ENCODE data around the gene DNHD1. TPM values are rescaled to one million over a fixed set of nuclear protein-coding genes. Genes with fewer than 3 reads are reported as not detected.

The DNHD1 gene
- total and polyA plus RNA-seq, 9 of the 15 experiments (the other 6 are each of a cell fraction or from before 2014, with no cell fraction given): 0.82 to 9.7 (median 3.8) TPM

DNA sequence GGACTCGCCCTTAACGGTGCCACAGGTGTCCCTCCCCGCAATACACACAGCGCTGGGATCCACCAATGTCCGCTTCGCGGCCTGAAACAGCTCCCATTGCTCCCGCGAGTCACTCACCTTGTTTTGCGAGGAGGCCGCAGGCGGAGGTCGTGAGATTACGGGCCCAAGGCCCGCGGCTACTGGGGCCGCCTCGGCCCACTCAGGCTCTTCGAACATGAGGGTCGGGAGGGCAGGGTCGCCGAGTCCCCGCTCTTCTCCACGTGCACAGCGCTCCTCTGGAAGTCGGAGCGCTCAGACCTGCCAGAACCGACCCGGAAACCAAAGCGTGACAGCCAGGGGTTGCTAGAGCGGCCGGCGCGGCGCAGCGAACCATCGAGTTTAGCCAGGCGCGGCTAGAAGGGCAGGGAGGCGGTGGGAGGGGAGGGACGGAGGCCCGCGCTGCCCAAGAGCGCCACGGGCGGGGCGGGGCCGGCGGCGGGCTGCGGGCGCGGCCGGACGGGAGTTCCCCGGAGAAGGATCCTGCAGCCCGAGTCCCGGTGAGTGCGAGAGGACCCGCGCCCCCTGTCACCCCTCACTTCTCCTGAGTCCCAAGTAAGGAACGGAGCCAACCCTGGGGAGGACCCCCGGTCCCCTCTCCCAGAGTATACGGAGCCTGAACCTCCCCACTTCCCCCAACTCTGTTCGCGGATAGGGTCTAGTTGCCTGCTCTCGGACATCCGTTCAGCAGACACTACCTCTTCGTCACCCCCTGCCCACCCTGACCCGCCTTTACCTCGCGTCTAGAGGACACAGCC, 106.4 kb downstream of the DNHD1 start, which contains the start of the genes ILK and RRP8 (continued):
- TF ChIP-seq PKNOX1 (IDR thresholded peaks at IDR 0.05): peak; percentile 56
- TF ChIP-seq ZFP30 (CRISPR knock-in tag; IDR thresholded peaks at IDR 0.05; ENCODE audit: borderline replicate concordance): no peak
- TF ChIP-seq, protein P1, sequence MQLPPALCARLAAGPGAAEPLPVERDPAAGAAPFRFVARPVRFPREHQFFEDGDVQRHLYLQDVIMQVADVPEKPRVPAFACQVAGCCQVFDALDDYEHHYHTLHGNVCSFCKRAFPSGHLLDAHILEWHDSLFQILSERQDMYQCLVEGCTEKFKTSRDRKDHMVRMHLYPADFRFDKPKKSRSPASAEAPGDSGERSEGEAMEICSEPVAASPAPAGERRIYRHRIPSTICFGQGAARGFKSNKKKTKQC (CRISPR knock-in tag; IDR thresholded peaks at IDR 0.05): peak; percentile 46
- TF ChIP-seq HNRNPK (IDR thresholded peaks at IDR 0.05; ENCODE audit: low read depth, low read length, poor library complexity, severe bottlenecking): no peak
- TF ChIP-seq POLR2G (IDR thresholded peaks at IDR 0.05; ENCODE audit: low read depth, low read length): peak; percentile 90
- no peak for TF ChIP-seq ZNF717 (CRISPR knock-in tag; IDR thresholded peaks at IDR 0.05)
- 0 out of 2 replicates have a peak, but pooled peaks have one; percentile 27 for TF ChIP-seq FOXJ2 (tag; IDR thresholded peaks at IDR 0.05)
- TF ChIP-seq ETV5 (CRISPR knock-in tag; IDR thresholded peaks at IDR 0.05; ENCODE audit: low read depth): peak; percentile 81; the same call in 1 of the 2 replicates
- TF ChIP-seq CBFB (CRISPR knock-in tag; IDR thresholded peaks at IDR 0.05): 0 out of 2 replicates have a peak, but pooled peaks have one; percentile 22
- TF ChIP-seq, protein P2, sequence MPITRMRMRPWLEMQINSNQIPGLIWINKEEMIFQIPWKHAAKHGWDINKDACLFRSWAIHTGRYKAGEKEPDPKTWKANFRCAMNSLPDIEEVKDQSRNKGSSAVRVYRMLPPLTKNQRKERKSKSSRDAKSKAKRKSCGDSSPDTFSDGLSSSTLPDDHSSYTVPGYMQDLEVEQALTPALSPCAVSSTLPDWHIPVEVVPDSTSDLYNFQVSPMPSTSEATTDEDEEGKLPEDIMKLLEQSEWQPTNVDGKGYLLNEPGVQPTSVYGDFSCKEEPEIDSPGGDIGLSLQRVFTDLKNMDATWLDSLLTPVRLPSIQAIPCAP (CRISPR knock-in tag; IDR thresholded peaks at IDR 0.05; ENCODE audit: borderline replicate concordance): no peak
- TF ChIP-seq TBP (optimal IDR thresholded peaks at IDR 0.05; ENCODE audit: low read depth, low read length): peak; percentile 60
- no peak for TF ChIP-seq MCM3 (IDR thresholded peaks at IDR 0.05)
- TF ChIP-seq PRPF4 (IDR thresholded peaks at IDR 0.05; ENCODE audit: insufficient read depth, low read depth, low read length, poor library complexity, severe bottlenecking): no peak
- peak; percentile 50; the same call in 1 of the 2 replicates for TF ChIP-seq CREB1 (IDR thresholded peaks at IDR 0.05)
- no peak for TF ChIP-seq CREB1 (CRISPR knock-in tag; IDR thresholded peaks at IDR 0.05)
- TF ChIP-seq ZNF224 (CRISPR knock-in tag; IDR thresholded peaks at IDR 0.05): no peak
- TF ChIP-seq HDAC1 (IDR thresholded peaks at IDR 0.05): peak; percentile 82 to 96
- TF ChIP-seq ZNF311 (CRISPR knock-in tag; IDR thresholded peaks at IDR 0.05): no peak
- no peak for TF ChIP-seq CGGBP1 (CRISPR knock-in tag; IDR thresholded peaks at IDR 0.05)
- TF ChIP-seq HMGN3 (IDR thresholded peaks at IDR 0.05; ENCODE audit: borderline replicate concordance, extremely low read depth, insufficient read length, low read depth, low read length): peak; percentile 95
- no peak for TF ChIP-seq ZNF165 (CRISPR knock-in tag; IDR thresholded peaks at IDR 0.05; ENCODE audit: borderline replicate concordance)
- no peak for TF ChIP-seq TAL1 (IDR thresholded peaks at IDR 0.05)
- no peak for TF ChIP-seq SLC30A9 (CRISPR knock-in tag; IDR thresholded peaks at IDR 0.05)
- TF ChIP-seq RFX1 (IDR thresholded peaks at IDR 0.05): no peak
- peak; percentile 71; the same call in 1 of the 2 replicates for TF ChIP-seq PML (IDR thresholded peaks at IDR 0.05; ENCODE audit: low read length)
- TF ChIP-seq PHB2 (IDR thresholded peaks at IDR 0.05; ENCODE audit: low read depth): no peak
- no peak for TF ChIP-seq ZNF445 (CRISPR knock-in tag; IDR thresholded peaks at IDR 0.05; ENCODE audit: low read depth)
- no peak for TF ChIP-seq DACH1 (IDR thresholded peaks at IDR 0.05; ENCODE audit: partially characterized antibody)
